NCI-H128 (cell line): ENCODE data around the gene SLC46A3.
"Not testable (repeated sequence)": the region's sequence is repeated elsewhere in the genome, so short reads cannot be mapped to it uniquely, and the experiment has no call there.

Experiments used
- DNase-seq: peaks from one replicate; lab custom pipeline; 2025; ENCODE audit not compliant: unreplicated experiment; lab: John Stamatoyannopoulos, UW

Gene SLC46A3

GRCh38 chr13:28730762-28731161, 12.0 kb upstream of the SLC46A3 start:
- DNase-seq = no peak

DNA sequence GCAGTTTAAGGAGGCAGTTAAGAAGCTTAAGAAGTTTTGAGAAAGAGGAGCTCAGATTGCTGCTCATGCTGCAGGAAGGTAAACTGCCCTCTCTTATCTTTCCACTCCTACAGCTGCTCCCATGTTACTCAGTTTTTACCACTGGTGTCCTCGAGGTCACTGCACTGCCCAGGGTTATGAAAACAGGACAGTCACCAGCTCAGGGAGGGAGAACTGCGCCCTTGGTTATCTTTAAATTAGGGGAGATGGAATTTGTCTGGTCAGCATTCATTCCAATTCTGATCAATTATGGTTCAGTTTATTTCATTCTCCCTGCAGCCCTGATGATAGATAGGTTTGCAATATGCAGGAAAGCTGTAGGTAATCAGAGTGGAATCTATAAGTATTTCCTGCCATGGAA, 10.8 kb upstream of the SLC46A3 start:
- DNase-seq = no peak

DNA sequence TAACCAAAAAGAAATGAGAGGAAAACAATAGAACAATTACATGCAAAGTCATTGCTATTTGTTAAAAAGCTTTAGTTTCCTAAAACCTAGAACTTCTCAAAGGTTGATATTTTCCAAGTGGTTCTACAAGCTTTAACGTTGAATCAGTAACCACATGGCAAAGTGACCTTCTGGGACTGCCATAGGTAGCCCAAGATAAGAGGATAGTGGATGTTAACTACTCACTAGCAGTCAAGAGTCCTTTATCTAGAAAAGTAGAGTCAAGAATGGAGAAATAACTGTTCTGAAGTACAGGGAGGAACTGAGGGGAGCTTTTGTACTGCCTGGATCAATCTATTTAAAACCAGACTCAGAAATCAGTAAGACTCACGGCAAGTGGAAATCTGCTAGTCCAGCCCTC, 9.9 kb upstream of the SLC46A3 start:
- no peak for DNase-seq

DNA sequence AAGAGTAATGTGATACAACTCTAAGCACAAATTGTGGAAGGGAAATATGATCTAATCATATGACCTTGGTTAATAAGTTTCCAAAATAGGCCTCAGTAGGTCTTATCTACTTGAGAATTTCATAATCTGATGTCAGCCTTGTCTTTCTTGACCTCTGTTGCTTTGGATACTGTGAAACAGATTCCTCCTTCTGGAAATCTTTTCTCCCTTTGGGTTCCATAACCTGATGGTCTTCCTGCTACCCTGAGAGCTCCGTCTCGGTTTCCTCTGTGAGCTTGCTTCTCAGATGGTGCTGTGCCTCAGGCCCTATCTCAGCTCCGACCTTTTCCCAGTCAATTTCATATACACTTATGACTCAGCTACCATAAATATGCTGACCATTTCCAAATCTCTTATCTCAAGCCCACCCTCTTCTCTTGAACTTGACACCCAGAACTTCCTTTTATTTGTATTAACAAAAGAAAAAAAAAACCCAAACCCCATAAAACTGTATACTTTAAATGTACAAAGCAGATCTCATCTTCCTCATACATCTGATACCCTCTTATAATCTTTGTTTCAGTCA, 6.4 kb upstream of the SLC46A3 start:
- no peak for DNase-seq

- DNase-seq = no peak
Observed at GRCh38 chr13:28723806-28724205, 5.0 kb upstream of the SLC46A3 start.

- DNase-seq = no peak
Observed at GRCh38 chr13:28719227-28720055, 671 bp upstream of the SLC46A3 start.

- DNase-seq = no peak
Observed at GRCh38 chr13:28718196-28718542, 601 bp downstream of the SLC46A3 start.

DNA sequence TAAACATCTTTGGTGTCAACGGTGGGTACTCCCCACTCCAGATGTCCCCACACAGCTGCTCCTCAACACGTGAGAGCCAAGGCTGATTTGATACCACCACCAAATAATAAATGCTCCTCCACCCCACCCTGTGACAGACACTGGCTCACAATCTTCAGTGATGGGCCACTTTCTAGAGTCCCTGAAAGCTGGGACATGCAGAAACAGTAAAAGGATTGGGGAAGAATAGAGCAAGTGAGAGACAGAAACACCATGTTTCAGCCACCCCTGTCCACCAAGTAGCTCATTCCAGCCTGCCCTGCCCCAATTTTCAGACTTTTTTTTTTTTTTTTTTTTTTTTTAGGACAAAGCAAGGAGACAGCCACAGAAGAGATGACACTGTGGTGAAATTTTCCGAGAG, 1.6 kb downstream of the SLC46A3 start:
- no peak for DNase-seq

GRCh38 chr13:28716511-28716910, 2.3 kb downstream of the SLC46A3 start:
- DNase-seq = no peak

GRCh38 chr13:28714651-28715050, 4.1 kb downstream of the SLC46A3 start:
- DNase-seq = no peak

DNA sequence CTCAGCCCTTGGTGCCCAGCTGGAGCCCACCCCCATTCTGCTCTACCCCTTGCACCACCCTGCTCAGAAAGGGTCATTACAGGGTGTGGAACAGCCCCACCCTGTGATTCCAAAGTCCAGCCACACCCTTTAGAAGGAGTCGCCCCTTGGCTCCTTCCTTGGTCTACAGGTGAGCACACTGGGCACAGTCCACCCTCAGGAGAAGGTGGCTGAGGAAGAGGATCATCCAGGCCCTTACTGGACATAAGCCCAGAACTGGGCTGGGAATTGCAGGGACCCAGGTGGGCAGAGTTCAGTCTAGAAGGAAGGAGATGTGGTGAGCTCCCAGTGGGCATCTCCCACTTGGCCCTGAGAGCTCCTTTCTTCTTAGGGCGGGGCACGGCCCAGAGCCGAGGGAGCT, 8.6 kb downstream of the SLC46A3 start:
- DNase-seq = no peak

DNA sequence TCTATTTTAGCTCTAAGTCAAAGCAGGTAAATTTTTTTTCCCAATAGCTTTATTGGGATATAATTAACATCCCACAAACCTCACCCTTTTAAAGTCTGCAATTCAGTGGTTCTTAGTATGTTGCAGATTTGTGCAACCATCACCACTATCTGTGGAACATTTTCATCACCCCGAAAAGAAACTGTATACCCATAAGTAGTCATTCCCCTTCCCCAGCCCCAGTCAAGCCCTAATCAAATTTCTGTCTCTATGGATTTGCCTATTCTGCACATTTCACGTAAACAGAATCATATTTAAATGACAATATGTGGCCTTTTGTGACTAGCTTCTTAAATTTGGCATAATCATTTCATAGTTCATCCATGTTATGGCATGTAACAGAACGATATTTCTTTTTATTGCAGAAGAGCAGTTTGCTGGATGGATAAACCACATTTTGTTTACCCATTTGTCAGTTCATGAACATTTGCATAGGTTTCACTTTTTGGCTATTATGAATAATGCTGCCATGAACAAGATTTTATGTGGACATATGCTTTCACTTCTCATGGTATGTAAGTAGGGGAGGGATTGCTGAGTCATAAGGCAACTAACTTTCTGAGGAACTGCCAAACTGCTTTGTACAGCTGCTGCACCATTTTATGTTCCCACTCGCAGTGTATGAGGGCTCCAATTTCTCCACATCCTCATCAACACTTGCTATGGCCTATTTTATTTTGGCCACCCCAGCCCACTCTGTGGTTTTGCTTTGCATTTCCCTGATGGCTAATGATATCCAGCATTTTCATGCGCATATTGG, 10.9 kb downstream of the SLC46A3 start:
- no peak for DNase-seq

GRCh38 chr13:28705461-28706083, 13.2 kb downstream of the SLC46A3 start:
- no peak for DNase-seq

DNA sequence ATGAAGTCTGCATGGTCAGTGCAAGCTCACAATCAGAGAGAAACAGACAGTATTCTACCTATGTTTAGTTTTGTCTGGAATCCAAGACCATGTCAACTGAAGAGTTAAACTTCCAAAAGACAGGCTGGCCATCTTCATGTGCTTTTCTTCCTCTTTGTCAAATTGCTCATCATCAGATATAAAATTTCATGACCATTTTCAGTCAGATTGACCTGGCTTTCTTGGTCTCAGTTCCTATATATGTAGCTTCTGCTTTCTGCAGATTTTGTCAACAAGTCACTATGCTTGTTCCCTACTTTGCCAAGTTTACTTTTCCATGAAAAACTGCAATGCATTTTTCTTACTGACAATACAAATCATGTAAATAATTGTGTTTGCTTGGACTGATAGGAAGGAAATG, 13.9 kb downstream of the SLC46A3 start:
- DNase-seq = no peak

- DNase-seq = no peak
Observed at GRCh38 chr13:28704282-28704681, 14.5 kb downstream of the SLC46A3 start.

GRCh38 chr13:28699246-28699645, 19.5 kb downstream of the SLC46A3 start:
- no peak for DNase-seq

- no peak for DNase-seq
Observed at GRCh38 chr13:28697441-28697840, 21.3 kb downstream of the SLC46A3 start.

GRCh38 chr13:28693605-28694491, 24.9 kb downstream of the SLC46A3 start:
- not testable (repeated sequence) for DNase-seq

GRCh38 chr13:28685892-28686291, 32.9 kb downstream of the SLC46A3 start:
- DNase-seq = no peak

DNA sequence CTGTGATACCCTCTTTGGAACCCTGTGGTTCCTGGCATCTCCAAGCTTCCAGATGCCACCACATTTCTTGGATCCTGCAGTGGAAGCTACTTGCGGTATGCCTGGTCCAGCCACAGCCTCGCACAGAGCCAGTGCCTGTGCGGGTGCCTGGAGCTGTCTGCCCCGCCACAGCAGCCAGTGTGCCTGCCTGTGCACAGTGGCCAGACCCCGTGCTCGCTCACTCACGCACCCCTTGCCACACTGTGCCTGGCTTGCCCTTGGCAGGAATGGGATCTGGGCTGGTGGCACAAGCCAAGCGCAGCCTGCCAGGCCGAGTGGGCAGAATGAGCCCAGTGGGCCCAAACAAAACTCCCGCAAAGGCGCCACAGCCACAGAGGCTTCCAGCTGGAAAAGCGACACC, 33.7 kb downstream of the SLC46A3 start:
- no peak for DNase-seq

DNA sequence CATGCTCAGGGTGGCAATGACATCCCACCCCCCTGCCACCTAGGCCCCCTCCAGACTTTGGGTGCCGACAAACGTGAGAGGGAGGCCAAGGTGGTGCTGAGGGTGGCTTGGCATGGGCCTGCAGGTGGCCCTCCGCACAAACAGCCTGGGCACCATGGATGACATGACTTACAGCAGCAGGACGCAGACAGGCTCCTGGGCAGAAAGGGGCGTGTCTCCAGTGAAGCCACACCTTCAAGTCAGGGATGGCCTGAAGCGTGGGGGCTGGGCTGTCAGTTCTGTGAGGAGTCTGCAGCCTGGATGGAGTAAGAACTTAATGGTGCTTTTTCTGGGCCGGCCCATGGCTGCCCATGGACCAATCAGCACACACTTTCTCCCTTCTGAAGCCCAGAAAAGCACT, 34.5 kb downstream of the SLC46A3 start:
- DNase-seq = no peak
